ENCODE measurements around the gene SYNE2.

Gene SYNE2

GRCh38 chr14:64195199-64195598 lies 342.4 kb downstream of the SYNE2 start:
- Mint-ChIP-seq H3K4me3 (no peak overlapping the region), H3K27ac (ENCODE audit: low read depth) (peak overlapping the region; percentile 64), H3K27me3 (no peaks in the 10 kb centered on the region), H3K36me3 (ENCODE audit: insufficient read depth) (peaks cover 30% of the 10 kb centered on the region), H3K4me1 (peaks cover 34% of the 10 kb centered on the region), H3K9me3 (no peaks in the 10 kb centered on the region)
- ATAC-seq (replicated peaks; ENCODE audit: extremely low read depth, poor library complexity, severe bottlenecking) = peak; percentile 71
- no peak for DNase-seq (ENCODE audit: low spot score in 2 of 2)

GRCh38 chr14:64196056-64196455 lies 343.3 kb downstream of the SYNE2 start:
- H3K27ac Mint-ChIP-seq (ENCODE audit: low read depth) = peak overlapping the region; percentile 64
- H3K36me3 Mint-ChIP-seq (ENCODE audit: insufficient read depth) = peaks cover 28% of the 10 kb centered on the region
- DNase-seq (ENCODE audit: low spot score in 2 of 2) (no peak), ATAC-seq (replicated peaks; ENCODE audit: extremely low read depth, poor library complexity, severe bottlenecking) (no peak)
- H3K4me1 Mint-ChIP-seq = peaks cover 35% of the 10 kb centered on the region
- no peaks in the 10 kb centered on the region for H3K9me3 Mint-ChIP-seq
- H3K27me3 Mint-ChIP-seq = no peaks in the 10 kb centered on the region
- no peak overlapping the region for H3K4me3 Mint-ChIP-seq

GRCh38 chr14:64196814-64197411 lies 344.1 kb downstream of the SYNE2 start:
- DNase-seq (ENCODE audit: low spot score in 2 of 2) (no peak), ATAC-seq (replicated peaks; ENCODE audit: extremely low read depth, poor library complexity, severe bottlenecking) (no peak)
- Mint-ChIP-seq H3K4me1 (peaks cover 35% of the 10 kb centered on the region), H3K4me3 (no peak overlapping the region), H3K27ac (ENCODE audit: low read depth) (peak overlapping the region; percentile 64), H3K36me3 (ENCODE audit: insufficient read depth) (peaks cover 28% of the 10 kb centered on the region), H3K9me3 (no peaks in the 10 kb centered on the region), H3K27me3 (no peaks in the 10 kb centered on the region)

- H3K36me3 Mint-ChIP-seq (ENCODE audit: insufficient read depth) = peaks cover 25% of the 10 kb centered on the region
- H3K27ac Mint-ChIP-seq (ENCODE audit: low read depth) = peak overlapping the region; percentile 64
- H3K9me3 Mint-ChIP-seq = no peaks in the 10 kb centered on the region
- no peak for DNase-seq (ENCODE audit: low spot score in 2 of 2)
- ATAC-seq (replicated peaks; ENCODE audit: extremely low read depth, poor library complexity, severe bottlenecking) = no peak
- H3K4me3 Mint-ChIP-seq = peak overlapping the region; percentile 18
- peaks cover 35% of the 10 kb centered on the region for H3K4me1 Mint-ChIP-seq
- H3K27me3 Mint-ChIP-seq = no peaks in the 10 kb centered on the region
These were observed 345.2 kb downstream of the SYNE2 start for GRCh38 chr14:64197996-64198395.

GRCh38 chr14:64198486-64198885 lies 345.7 kb downstream of the SYNE2 start:
- Mint-ChIP-seq H3K9me3 (no peaks in the 10 kb centered on the region), H3K27ac (ENCODE audit: low read depth) (no peak overlapping the region), H3K27me3 (no peaks in the 10 kb centered on the region), H3K36me3 (ENCODE audit: insufficient read depth) (peaks cover 22% of the 10 kb centered on the region), H3K4me3 (no peak overlapping the region), H3K4me1 (peaks cover 32% of the 10 kb centered on the region)
- ATAC-seq (replicated peaks; ENCODE audit: extremely low read depth, poor library complexity, severe bottlenecking) (no peak), DNase-seq (ENCODE audit: low spot score in 2 of 2) (no peak)

GRCh38 chr14:64200170-64200569 lies 347.4 kb downstream of the SYNE2 start:
- no peaks in the 10 kb centered on the region for H3K27me3 Mint-ChIP-seq
- peaks cover 15% of the 10 kb centered on the region for H3K4me1 Mint-ChIP-seq
- H3K4me3 Mint-ChIP-seq = no peak overlapping the region
- H3K36me3 Mint-ChIP-seq (ENCODE audit: insufficient read depth) = peaks cover 20% of the 10 kb centered on the region
- no peak overlapping the region for H3K27ac Mint-ChIP-seq (ENCODE audit: low read depth)
- DNase-seq (ENCODE audit: low spot score in 2 of 2) (no peak), ATAC-seq (replicated peaks; ENCODE audit: extremely low read depth, poor library complexity, severe bottlenecking) (no peak)
- H3K9me3 Mint-ChIP-seq = no peaks in the 10 kb centered on the region

GRCh38 chr14:64201296-64201695 lies 348.5 kb downstream of the SYNE2 start:
- Mint-ChIP-seq H3K27ac (ENCODE audit: low read depth) (no peak overlapping the region), H3K27me3 (no peaks in the 10 kb centered on the region), H3K4me3 (no peak overlapping the region), H3K9me3 (no peaks in the 10 kb centered on the region), H3K4me1 (peaks cover 16% of the 10 kb centered on the region), H3K36me3 (ENCODE audit: insufficient read depth) (peaks cover 23% of the 10 kb centered on the region)
- DNase-seq (ENCODE audit: low spot score in 2 of 2) (no peak), ATAC-seq (replicated peaks; ENCODE audit: extremely low read depth, poor library complexity, severe bottlenecking) (no peak)

- Mint-ChIP-seq H3K36me3 (ENCODE audit: insufficient read depth) (peaks cover 24% of the 10 kb centered on the region), H3K4me3 (no peak overlapping the region), H3K9me3 (no peaks in the 10 kb centered on the region), H3K27me3 (no peaks in the 10 kb centered on the region), H3K4me1 (peaks cover 14% of the 10 kb centered on the region), H3K27ac (ENCODE audit: low read depth) (no peak overlapping the region)
- DNase-seq (ENCODE audit: low spot score in 2 of 2) (no peak), ATAC-seq (replicated peaks; ENCODE audit: extremely low read depth, poor library complexity, severe bottlenecking) (no peak)
These were observed 349.2 kb downstream of the SYNE2 start for GRCh38 chr14:64201921-64202545.

- H3K36me3 Mint-ChIP-seq (ENCODE audit: insufficient read depth) = peaks cover 25% of the 10 kb centered on the region
- H3K4me1 Mint-ChIP-seq = peaks cover 11% of the 10 kb centered on the region
- H3K27ac Mint-ChIP-seq (ENCODE audit: low read depth) = no peak overlapping the region
- H3K4me3 Mint-ChIP-seq = no peak overlapping the region
- DNase-seq (ENCODE audit: low spot score in 2 of 2) (no peak), ATAC-seq (replicated peaks; ENCODE audit: extremely low read depth, poor library complexity, severe bottlenecking) (no peak)
- no peaks in the 10 kb centered on the region for H3K9me3 Mint-ChIP-seq
- H3K27me3 Mint-ChIP-seq = no peaks in the 10 kb centered on the region
These were observed 349.9 kb downstream of the SYNE2 start for GRCh38 chr14:64202716-64203115.

GRCh38 chr14:64203366-64204006 lies 350.7 kb downstream of the SYNE2 start:
- Mint-ChIP-seq H3K27ac (ENCODE audit: low read depth) (no peak overlapping the region), H3K27me3 (no peaks in the 10 kb centered on the region), H3K36me3 (ENCODE audit: insufficient read depth) (peaks cover 28% of the 10 kb centered on the region), H3K4me1 (peaks cover 11% of the 10 kb centered on the region), H3K4me3 (no peak overlapping the region), H3K9me3 (no peaks in the 10 kb centered on the region)
- no peak for DNase-seq (ENCODE audit: low spot score in 2 of 2)
- ATAC-seq (replicated peaks; ENCODE audit: extremely low read depth, poor library complexity, severe bottlenecking) = no peak

GRCh38 chr14:64208261-64208660 lies 355.5 kb downstream of the SYNE2 start:
- Mint-ChIP-seq H3K27ac (ENCODE audit: low read depth) (no peak overlapping the region), H3K27me3 (no peaks in the 10 kb centered on the region), H3K4me1 (peaks cover 6% of the 10 kb centered on the region), H3K4me3 (no peak overlapping the region), H3K36me3 (ENCODE audit: insufficient read depth) (peaks cover 52% of the 10 kb centered on the region), H3K9me3 (no peaks in the 10 kb centered on the region)
- ATAC-seq (replicated peaks; ENCODE audit: extremely low read depth, poor library complexity, severe bottlenecking) = no peak
- no peak for DNase-seq (ENCODE audit: low spot score in 2 of 2)

- ATAC-seq (replicated peaks; ENCODE audit: extremely low read depth, poor library complexity, severe bottlenecking) (no peak), DNase-seq (ENCODE audit: low spot score in 2 of 2) (no peak)
- peaks cover 6% of the 10 kb centered on the region for H3K4me1 Mint-ChIP-seq
- H3K27me3 Mint-ChIP-seq = no peaks in the 10 kb centered on the region
- no peak overlapping the region for H3K4me3 Mint-ChIP-seq
- H3K27ac Mint-ChIP-seq (ENCODE audit: low read depth) = no peak overlapping the region
- peaks cover 54% of the 10 kb centered on the region for H3K36me3 Mint-ChIP-seq (ENCODE audit: insufficient read depth)
- H3K9me3 Mint-ChIP-seq = no peaks in the 10 kb centered on the region
These were observed 356.2 kb downstream of the SYNE2 start for GRCh38 chr14:64208981-64209380.
